OCI-LY3 (cell line): ENCODE measurements around the gene ST6GAL1.

ENCODE experiments used
- H2AFZ ChIP-seq: fragments of 200-600, 300-600 bp; shearing (Covaris generic); 2 replicates; pipeline ENCODE4 v1.6.0; 2014; ENCODE audit warnings: antibody characterized with exemption, low read depth, low read length
- H3K27ac ChIP-seq: fragments of 200-600, 300-600 bp; sonication (generic); 2 replicates; pipeline ENCODE4 v1.5.1; 2014; ENCODE audit warnings: mild to moderate bottlenecking, low read length, moderate library complexity, mixed read lengths
- H3K27me3 ChIP-seq: fragments of 200-600, 300-600 bp; sonication (generic); 2 replicates; pipeline ENCODE4 v1.6.1; 2014; ENCODE audit warnings: low read depth, low read length, mixed read lengths
- H3K36me3 ChIP-seq: fragments of 200-600, 300-600 bp; sonication (generic); replicated peaks from 2 replicates; pipeline ENCODE3; 2014; ENCODE audit warnings: low read depth, low read length, mixed read lengths
- H3K4me1 ChIP-seq: fragments of 300-600, 200-600 bp; sonication (generic); 2 replicates; pipeline ENCODE4 v1.6.1; 2014; ENCODE audit warnings: low read length, mixed read lengths
- H3K4me2 ChIP-seq: fragments of 200-600, 300-600 bp; sonication (generic); 2 replicates; pipeline ENCODE4 v1.6.1; 2014; ENCODE audit warnings: low read length, mixed read lengths
- H3K4me3 ChIP-seq: fragments of 300-600, 200-600 bp; sonication (generic); 2 replicates; pipeline ENCODE4 v1.5.1; 2014; ENCODE audit warnings: antibody characterized with exemption, mild to moderate bottlenecking, low read length, moderate library complexity
- H3K79me2 ChIP-seq: fragments of 300-600, 200-600 bp; shearing (Covaris generic); 2 replicates; pipeline ENCODE4 v1.6.1; 2014; ENCODE audit warnings: mild to moderate bottlenecking, low read length, mixed read lengths
- H3K9ac ChIP-seq: fragments of 300-600, 200-600 bp; shearing (Covaris generic); 2 replicates; pipeline ENCODE4 v1.6.0; 2014; ENCODE audit warnings: mild to moderate bottlenecking, low read length, moderate library complexity
- H3K9me3 ChIP-seq: fragments of 200-600, 300-600 bp; shearing (Covaris generic); 2 replicates; pipeline ENCODE4 v1.6.1; 2014; ENCODE audit warnings: low read length, mixed read lengths; ENCODE audit not compliant: insufficient read depth
- H4K20me1 ChIP-seq: fragments of 200-600, 300-600 bp; sonication (generic); 2 replicates; pipeline ENCODE4 v1.6.1; 2016; ENCODE audit warnings: low read length, mixed read lengths; ENCODE audit not compliant: insufficient read depth
- EZH2phosphoT487 ChIP-seq: fragments of 200-600 bp; shearing (Covaris generic); IDR thresholded peaks from 2 replicates; pipeline ENCODE4 v1.6.1; 2018; ENCODE audit warnings: antibody characterized with exemption, mixed run types, low read depth
- TF ChIP-seq, protein P1 (sequence below): fragments of 200-600, 300-600 bp; sonication (generic); IDR thresholded peaks from 2 replicates; pipeline ENCODE4 v1.5.1; 2014; ENCODE audit warnings: antibody characterized with exemption, low read length, low read depth

Gene ST6GAL1

DNA sequence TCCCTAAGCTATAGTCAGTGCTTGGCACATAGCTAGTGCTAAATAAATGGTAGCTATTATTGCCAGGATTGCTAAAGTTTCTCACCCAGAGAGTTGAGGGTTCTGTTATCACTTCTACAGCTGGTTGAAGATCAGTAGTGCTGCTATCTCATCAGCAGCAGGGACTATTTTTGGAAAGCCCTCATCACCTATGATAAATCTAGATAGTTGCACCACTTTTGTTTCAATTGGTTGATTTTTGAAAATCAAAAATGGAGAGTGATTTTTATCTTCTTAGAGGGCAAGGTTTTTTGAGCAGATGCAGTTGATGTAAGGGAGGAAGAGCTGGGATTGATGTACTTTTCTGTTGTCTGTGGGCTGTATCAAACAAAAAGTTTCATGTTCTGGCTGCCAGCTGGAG lies 101.6 kb downstream of the ST6GAL1 start:
- H3K79me2 ChIP-seq: peaks cover 89% of the 10 kb centered on the region
- H3K4me1 ChIP-seq: peaks cover 55% of the 10 kb centered on the region
- no peaks in the 10 kb centered on the region for H3K9me3 ChIP-seq
- peaks cover 59% of the 10 kb centered on the region for H3K36me3 ChIP-seq
- H3K9ac ChIP-seq: no peak overlapping the region
- no peak overlapping the region for H2AFZ ChIP-seq
- no peak overlapping the region for H3K4me2 ChIP-seq
- H3K27me3 ChIP-seq: no peaks in the 10 kb centered on the region
- no peak overlapping the region for H3K4me3 ChIP-seq
- peak overlapping the region; percentile 12; the same call in 1 of the 2 replicates for H3K27ac ChIP-seq
- H4K20me1 ChIP-seq: peaks cover 55% of the 10 kb centered on the region; the same call in 1 of the 2 replicates
- TF ChIP-seq EZH2phosphoT487: no peak
- TF ChIP-seq, protein P1, sequence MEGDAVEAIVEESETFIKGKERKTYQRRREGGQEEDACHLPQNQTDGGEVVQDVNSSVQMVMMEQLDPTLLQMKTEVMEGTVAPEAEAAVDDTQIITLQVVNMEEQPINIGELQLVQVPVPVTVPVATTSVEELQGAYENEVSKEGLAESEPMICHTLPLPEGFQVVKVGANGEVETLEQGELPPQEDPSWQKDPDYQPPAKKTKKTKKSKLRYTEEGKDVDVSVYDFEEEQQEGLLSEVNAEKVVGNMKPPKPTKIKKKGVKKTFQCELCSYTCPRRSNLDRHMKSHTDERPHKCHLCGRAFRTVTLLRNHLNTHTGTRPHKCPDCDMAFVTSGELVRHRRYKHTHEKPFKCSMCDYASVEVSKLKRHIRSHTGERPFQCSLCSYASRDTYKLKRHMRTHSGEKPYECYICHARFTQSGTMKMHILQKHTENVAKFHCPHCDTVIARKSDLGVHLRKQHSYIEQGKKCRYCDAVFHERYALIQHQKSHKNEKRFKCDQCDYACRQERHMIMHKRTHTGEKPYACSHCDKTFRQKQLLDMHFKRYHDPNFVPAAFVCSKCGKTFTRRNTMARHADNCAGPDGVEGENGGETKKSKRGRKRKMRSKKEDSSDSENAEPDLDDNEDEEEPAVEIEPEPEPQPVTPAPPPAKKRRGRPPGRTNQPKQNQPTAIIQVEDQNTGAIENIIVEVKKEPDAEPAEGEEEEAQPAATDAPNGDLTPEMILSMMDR: no peak

DNA sequence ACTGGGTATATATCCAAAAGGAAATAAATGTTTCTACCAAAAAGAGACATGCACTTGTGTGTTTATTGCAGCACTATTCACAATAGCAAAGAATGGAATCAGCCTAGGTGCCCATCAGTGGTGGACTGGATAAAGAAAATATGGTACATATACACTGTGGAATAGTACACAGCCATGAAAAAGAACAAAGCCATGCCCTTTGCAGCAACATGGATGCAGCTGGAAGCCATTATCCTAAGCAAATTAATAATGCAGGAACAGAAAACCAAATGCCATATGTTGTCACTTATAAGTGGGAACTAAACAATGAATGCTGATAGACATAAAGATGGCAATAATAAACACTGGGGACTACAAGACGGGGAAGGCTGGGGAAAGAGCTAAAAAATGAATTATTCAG lies 106.1 kb downstream of the ST6GAL1 start:
- H3K79me2 ChIP-seq: peaks cover 71% of the 10 kb centered on the region
- peaks cover 65% of the 10 kb centered on the region for H3K36me3 ChIP-seq
- no peak overlapping the region for H3K27ac ChIP-seq
- H4K20me1 ChIP-seq: peaks cover 16% of the 10 kb centered on the region; the same call in 1 of the 2 replicates
- H3K9me3 ChIP-seq: no peaks in the 10 kb centered on the region
- H3K4me1 ChIP-seq: peaks cover 35% of the 10 kb centered on the region
- no peaks in the 10 kb centered on the region for H3K27me3 ChIP-seq
- H3K4me3 ChIP-seq: no peak overlapping the region
- no peak overlapping the region for H3K4me2 ChIP-seq
- H3K9ac ChIP-seq: no peak overlapping the region
- no peak overlapping the region for H2AFZ ChIP-seq
- TF ChIP-seq EZH2phosphoT487: no peak
- TF ChIP-seq, protein P1: no peak

DNA sequence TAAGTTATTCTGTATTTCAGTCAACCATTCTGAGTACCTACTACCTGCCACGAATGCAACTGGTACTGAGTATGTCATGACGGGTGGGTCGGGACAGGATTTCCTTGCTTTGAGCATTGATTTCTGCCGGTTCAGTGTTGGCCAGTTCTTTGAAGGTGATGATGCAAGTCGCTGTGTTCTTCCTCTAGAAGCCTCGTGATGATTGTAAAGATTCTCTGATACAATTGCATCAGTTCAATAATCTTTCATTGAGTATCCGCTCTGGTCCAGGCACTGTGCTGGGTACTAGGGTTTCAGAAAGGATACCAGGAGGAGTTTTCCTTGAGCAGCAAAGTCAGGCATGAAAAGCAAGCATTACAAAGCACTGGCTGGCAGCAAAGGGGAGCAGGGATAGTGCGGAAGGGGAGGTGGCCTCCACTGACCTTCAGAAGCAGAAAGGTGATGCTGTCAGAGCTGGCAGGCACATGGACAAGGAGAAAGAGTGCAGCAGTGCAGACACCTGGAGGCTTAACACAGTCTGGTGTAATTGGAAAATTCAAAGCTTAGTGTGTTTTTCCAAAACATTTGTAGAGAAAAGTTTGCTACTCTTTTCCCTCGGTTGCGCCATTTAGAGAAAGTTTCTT lies 108.9 kb downstream of the ST6GAL1 start:
- no peak overlapping the region for H3K9ac ChIP-seq
- no peak overlapping the region for H3K4me3 ChIP-seq
- H3K79me2 ChIP-seq: peaks cover 68% of the 10 kb centered on the region
- H3K36me3 ChIP-seq: peaks cover 58% of the 10 kb centered on the region
- peaks cover 52% of the 10 kb centered on the region for H3K4me1 ChIP-seq
- TF ChIP-seq EZH2phosphoT487: no peak
- TF ChIP-seq, protein P1: no peak
- H3K27ac ChIP-seq: peak overlapping the region; percentile 99
- H2AFZ ChIP-seq: no peak overlapping the region
- H3K9me3 ChIP-seq: no peaks in the 10 kb centered on the region
- no peaks in the 10 kb centered on the region for H3K27me3 ChIP-seq
- H3K4me2 ChIP-seq: no peak overlapping the region
- no peaks in the 10 kb centered on the region; the same call in 1 of the 2 replicates for H4K20me1 ChIP-seq

DNA sequence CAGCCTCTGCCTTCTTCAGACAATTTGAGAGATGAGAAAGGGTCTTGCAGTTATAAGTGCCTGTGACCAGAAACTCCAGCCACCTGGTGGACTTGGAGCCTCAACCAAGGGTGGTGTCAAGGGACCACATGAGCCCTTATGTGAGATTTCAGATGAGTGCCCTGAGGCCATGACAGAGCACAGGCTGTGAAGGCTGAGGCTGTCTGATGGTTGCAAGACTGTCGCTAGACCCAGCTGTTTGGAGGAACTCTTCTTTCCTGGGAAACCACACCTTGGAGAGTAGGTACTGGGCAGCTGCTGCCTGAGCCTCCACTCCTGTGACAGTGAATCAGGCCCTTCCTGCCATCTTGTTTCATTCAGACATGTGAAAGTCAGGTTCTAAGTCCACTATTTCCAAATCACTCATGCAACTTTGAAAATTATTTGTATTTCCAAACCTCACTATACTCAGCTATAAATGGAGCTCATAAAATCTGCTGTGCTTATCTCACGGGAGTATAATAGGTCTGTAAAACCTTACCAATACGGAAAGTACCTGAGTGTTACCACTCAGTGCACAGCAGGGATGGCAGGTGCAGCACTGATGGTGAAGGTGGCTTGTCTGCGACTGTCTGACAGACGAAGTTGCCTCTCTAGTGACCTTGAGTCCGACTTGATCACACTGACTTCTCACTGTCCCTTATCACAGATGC lies 109.5 kb downstream of the ST6GAL1 start:
- Histone ChIP-seq H3K9me3 (no peaks in the 10 kb centered on the region), H3K36me3 (peaks cover 57% of the 10 kb centered on the region), H4K20me1 (no peaks in the 10 kb centered on the region; the same call in 1 of the 2 replicates), H3K27me3 (no peaks in the 10 kb centered on the region), H2AFZ (no peak overlapping the region), H3K27ac (peak overlapping the region; percentile 99), H3K4me2 (0 out of 2 replicates have a peak overlapping the region, but pooled peaks have one; percentile 8), H3K79me2 (peaks cover 70% of the 10 kb centered on the region), H3K4me1 (peaks cover 59% of the 10 kb centered on the region), H3K4me3 (no peak overlapping the region), H3K9ac (no peak overlapping the region)
- TF ChIP-seq, protein P1: no peak
- TF ChIP-seq EZH2phosphoT487: no peak
